Gastroesophageal sphincter (tissue), 3 donors: ENCODE data around the gene THSD4.

Experiments used
- CTCF ChIP-seq, 4 experiments: fragments of 200-600 bp in 2 of 4; fragments of 450-650 bp in 2 of 4; sonication (generic) in 1 of 4; IDR thresholded peaks; one replicate each; pipeline ENCODE4 v1.5.1; 2017 to 2019; ENCODE audit warnings: antibody characterized with exemption in 4 of 4, mild to moderate bottlenecking in 2 of 4, moderate library complexity in 2 of 4
- POLR2AphosphoS5 ChIP-seq: sonication (generic); formaldehyde crosslinking; IDR thresholded peaks from one replicate; pipeline ENCODE4 v1.6.1; 2017; ENCODE audit warnings: antibody characterized with exemption

GRCh38 chr15:71595846-71596553, 480.7 kb downstream of the THSD4 start:
- no peak for TF ChIP-seq CTCF (IDR thresholded peaks at IDR 0.05)
- TF ChIP-seq POLR2AphosphoS5 = no peak
